Measurements from ENCODE around the gene POLL. TPM values are rescaled to one million over a fixed set of nuclear protein-coding genes. Genes with fewer than 3 reads are reported as not detected.

Gene POLL
- total RNA-seq, 1 experiment from 2014 or later, result 27.2 TPM

GRCh38 chr10:101602761-101603398 lies 14.8 kb upstream of the POLL start:
- peak; percentile 94 for TF ChIP-seq CTCF (conservative IDR thresholded peaks at IDR 0.05; ENCODE audit: low read depth, low read length)
- no peak for TF ChIP-seq EZH2 (IDR thresholded peaks at IDR 0.05; ENCODE audit: borderline replicate concordance, low read depth, low read length, poor library complexity, severe bottlenecking)
- H3K4me3 ChIP-seq (ENCODE audit: low read depth, low read length, poor library complexity, severe bottlenecking), result no peak overlapping the region
- H3K27me3 ChIP-seq (replicated peaks; ENCODE audit: insufficient read depth, low read depth, low read length, poor library complexity), result no peaks in the 10 kb centered on the region
- no peaks in the 10 kb centered on the region for H3K9me3 ChIP-seq (ENCODE audit: low read depth, low read length, poor library complexity, severe bottlenecking)
- no peak overlapping the region for H3K27ac ChIP-seq (ENCODE audit: low read depth, low read length, poor library complexity, severe bottlenecking)
- intact Hi-C loops (cut with micrococcal nuclease; ENCODE audit: unreplicated experiment), result loop anchor here (1.0 to 5.0 kb wide), 2 partner anchors 177 to 469 kb away; no protein-coding TSS in a partner anchor
- ChIA-PET POLR2A (ENCODE audit: low non-redundant PET) (no interaction called here), CTCF (interaction anchor here (0.6 to 1.8 kb wide), 14 partner anchors 15 to 288 kb away, joined by 3 to 35 read pairs (median 4); partner anchors contain the start of genes KCNIP2 and NPM3)
- no peaks in the 10 kb centered on the region for H3K36me3 ChIP-seq (ENCODE audit: insufficient read depth, low read length, poor library complexity, severe bottlenecking)
- no TSS peak for BruUV-seq (replicated peaks)
- peak; percentile 85 for DNase-seq (ENCODE audit: low spot score)
- no peaks in the 10 kb centered on the region for H3K4me1 ChIP-seq (ENCODE audit: insufficient read depth, low read length, poor library complexity, severe bottlenecking)

- Histone ChIP-seq H3K4me1 (ENCODE audit: insufficient read depth, low read length, poor library complexity, severe bottlenecking) (no peaks in the 10 kb centered on the region), H3K27me3 (replicated peaks; ENCODE audit: insufficient read depth, low read depth, low read length, poor library complexity) (no peaks in the 10 kb centered on the region), H3K36me3 (ENCODE audit: insufficient read depth, low read length, poor library complexity, severe bottlenecking) (no peaks in the 10 kb centered on the region), H3K9me3 (ENCODE audit: low read depth, low read length, poor library complexity, severe bottlenecking) (no peaks in the 10 kb centered on the region), H3K27ac (ENCODE audit: low read depth, low read length, poor library complexity, severe bottlenecking) (no peak overlapping the region), H3K4me3 (ENCODE audit: low read depth, low read length, poor library complexity, severe bottlenecking) (no peak overlapping the region)
- ChIA-PET CTCF (interaction anchor here (1.3 to 1.8 kb wide), 2 partner anchors 135 to 179 kb away, joined by 3 to 35 read pairs; no protein-coding TSS in a partner anchor), POLR2A (ENCODE audit: low non-redundant PET) (no interaction called here)
- DNase-seq (ENCODE audit: low spot score), result no peak
- intact Hi-C loops (cut with micrococcal nuclease; ENCODE audit: unreplicated experiment), result loop anchor here (5.0 kb wide), 1 partner anchor 471 kb away; no protein-coding TSS in a partner anchor
- no TSS peak for BruUV-seq (replicated peaks)
- TF ChIP-seq CTCF (conservative IDR thresholded peaks at IDR 0.05; ENCODE audit: low read depth, low read length) (no peak), EZH2 (IDR thresholded peaks at IDR 0.05; ENCODE audit: borderline replicate concordance, low read depth, low read length, poor library complexity, severe bottlenecking) (no peak)
Observed at GRCh38 chr10:101601541-101601940, 13.5 kb upstream of the POLL start.

- intact Hi-C loops (cut with micrococcal nuclease; ENCODE audit: unreplicated experiment), result no loop called here
- no peak for DNase-seq (ENCODE audit: low spot score)
- ChIA-PET POLR2A (ENCODE audit: low non-redundant PET) (no interaction called here), CTCF (interaction anchor here (0.5 kb wide), 1 partner anchor 155 kb away, joined by 3 read pairs; no protein-coding TSS in a partner anchor)
- TF ChIP-seq CTCF (conservative IDR thresholded peaks at IDR 0.05; ENCODE audit: low read depth, low read length) (no peak), EZH2 (IDR thresholded peaks at IDR 0.05; ENCODE audit: borderline replicate concordance, low read depth, low read length, poor library complexity, severe bottlenecking) (no peak)
- Histone ChIP-seq H3K27ac (ENCODE audit: low read depth, low read length, poor library complexity, severe bottlenecking) (no peak overlapping the region), H3K4me1 (ENCODE audit: insufficient read depth, low read length, poor library complexity, severe bottlenecking) (no peaks in the 10 kb centered on the region), H3K9me3 (ENCODE audit: low read depth, low read length, poor library complexity, severe bottlenecking) (no peaks in the 10 kb centered on the region), H3K4me3 (ENCODE audit: low read depth, low read length, poor library complexity, severe bottlenecking) (no peak overlapping the region), H3K27me3 (replicated peaks; ENCODE audit: insufficient read depth, low read depth, low read length, poor library complexity) (no peaks in the 10 kb centered on the region), H3K36me3 (ENCODE audit: insufficient read depth, low read length, poor library complexity, severe bottlenecking) (no peaks in the 10 kb centered on the region)
- BruUV-seq (replicated peaks), result no TSS peak
Observed at GRCh38 chr10:101597091-101597900, 9.2 kb upstream of the POLL start.
